ENCODE results near the gene TMEM141.

TMEM141 gene

GRCh38 chr9:136815422-136815782 is 24.3 kb downstream of the TMEM141 start:
- no peak for DNase-seq (ENCODE audit: low read depth)
- no peak overlapping the region for H3K4me3 ChIP-seq (ENCODE audit: low read depth, low read length)
- no peak for TF ChIP-seq MAX (IDR thresholded peaks at IDR 0.05; ENCODE audit: low read depth, low read length)
- no peak for TF ChIP-seq POLR2A (IDR thresholded peaks at IDR 0.05; ENCODE audit: extremely low read depth, insufficient read length)

DNA sequence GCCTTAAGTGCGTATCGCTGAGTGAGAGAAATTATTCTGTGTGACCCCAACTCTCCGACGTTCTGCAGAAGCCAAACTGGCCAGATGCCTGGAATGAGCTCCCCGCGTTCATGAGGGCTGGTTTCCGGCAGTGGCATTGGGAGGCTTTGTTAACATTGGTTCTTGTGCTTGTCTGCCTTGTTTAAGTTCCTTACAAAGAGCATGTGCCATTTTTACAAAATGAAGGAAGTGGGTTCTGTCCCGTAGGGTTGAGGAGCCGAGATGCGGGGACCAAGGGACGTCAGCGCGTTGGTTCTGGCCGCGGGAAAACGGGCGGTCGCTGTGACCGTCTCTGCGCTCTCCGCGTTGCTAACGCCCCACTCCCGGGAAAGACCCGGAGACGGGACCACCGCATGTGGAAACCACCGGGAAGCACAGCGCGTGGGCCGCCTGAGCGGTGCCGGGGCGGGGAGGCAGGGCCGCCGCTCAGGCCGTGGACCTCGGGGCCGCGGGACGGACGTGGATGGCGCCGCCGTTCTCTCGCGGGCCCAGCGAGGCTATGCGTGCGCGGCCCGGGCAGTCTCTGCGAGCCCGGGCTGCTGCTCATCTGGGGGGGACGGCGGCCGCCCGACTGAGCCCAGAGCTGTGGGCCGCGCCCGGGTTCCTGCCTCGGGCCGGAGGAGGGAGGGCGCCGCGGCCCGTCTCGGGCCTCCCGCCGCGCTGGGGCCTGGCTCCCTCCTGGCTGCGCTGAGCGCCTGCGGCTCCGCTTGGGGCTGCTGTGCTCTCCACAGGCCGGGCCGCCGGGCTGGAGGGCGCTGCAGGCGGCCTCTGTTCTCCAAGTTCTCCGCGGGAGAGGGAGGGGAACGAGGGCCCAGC is 30.1 kb downstream of the TMEM141 start:
- no peak overlapping the region for H3K4me3 ChIP-seq (ENCODE audit: low read depth, low read length)
- DNase-seq (ENCODE audit: low read depth): no peak
- TF ChIP-seq CTCF (IDR thresholded peaks at IDR 0.05; ENCODE audit: low read depth, low read length) (no peak), MYC (IDR thresholded peaks at IDR 0.05; ENCODE audit: low read depth, low read length) (no peak), POLR2A (IDR thresholded peaks at IDR 0.05; ENCODE audit: extremely low read depth, insufficient read length) (no peak), MAX (IDR thresholded peaks at IDR 0.05; ENCODE audit: low read depth, low read length) (no peak)

- H3K4me3 ChIP-seq (ENCODE audit: low read depth, low read length): no peak overlapping the region
- DNase-seq (ENCODE audit: low read depth): no peak
- TF ChIP-seq MYC (IDR thresholded peaks at IDR 0.05; ENCODE audit: low read depth, low read length) (no peak), CTCF (IDR thresholded peaks at IDR 0.05; ENCODE audit: low read depth, low read length) (no peak), POLR2A (IDR thresholded peaks at IDR 0.05; ENCODE audit: extremely low read depth, insufficient read length) (no peak), MAX (IDR thresholded peaks at IDR 0.05; ENCODE audit: low read depth, low read length) (no peak)
Measured at GRCh38 chr9:136821826-136822544, 30.8 kb downstream of the TMEM141 start.

GRCh38 chr9:136823136-136824046 is 32.2 kb downstream of the TMEM141 start:
- DNase-seq (ENCODE audit: low read depth): no peak
- no peak overlapping the region for H3K4me3 ChIP-seq (ENCODE audit: low read depth, low read length)
- no peak for TF ChIP-seq MAX (IDR thresholded peaks at IDR 0.05; ENCODE audit: low read depth, low read length)
- TF ChIP-seq CTCF (IDR thresholded peaks at IDR 0.05; ENCODE audit: low read depth, low read length): no peak
- no peak for TF ChIP-seq POLR2A (IDR thresholded peaks at IDR 0.05; ENCODE audit: extremely low read depth, insufficient read length)
- no peak for TF ChIP-seq MYC (IDR thresholded peaks at IDR 0.05; ENCODE audit: low read depth, low read length)

GRCh38 chr9:136824496-136825225 is 33.5 kb downstream of the TMEM141 start:
- no peak for TF ChIP-seq MAX (IDR thresholded peaks at IDR 0.05; ENCODE audit: low read depth, low read length)
- TF ChIP-seq CTCF (IDR thresholded peaks at IDR 0.05; ENCODE audit: low read depth, low read length): no peak
- TF ChIP-seq POLR2A (IDR thresholded peaks at IDR 0.05; ENCODE audit: extremely low read depth, insufficient read length): no peak
- TF ChIP-seq MYC (IDR thresholded peaks at IDR 0.05; ENCODE audit: low read depth, low read length): no peak
- DNase-seq (ENCODE audit: low read depth): no peak
- no peak overlapping the region for H3K4me3 ChIP-seq (ENCODE audit: low read depth, low read length)

Data from NB4 (cell line).